Panc1 (cell line): ENCODE measurements around the gene SSR4.
"Not testable (repeated sequence)": the region's sequence is repeated elsewhere in the genome, so short reads cannot be mapped to it uniquely, and the experiment has no call there.

Source experiments
- CTCF ChIP-seq: fragments of 450-650 bp; IDR thresholded peaks from 2 replicates; pipeline ENCODE4 v1.5.1; 2017; ENCODE audit warnings: mild to moderate bottlenecking
- POLR2AphosphoS5 ChIP-seq: IDR thresholded peaks from 2 replicates; pipeline ENCODE4 v1.6.1; 2012; ENCODE audit warnings: mild to moderate bottlenecking, low read depth, low read length, moderate library complexity
- TCF7L2 ChIP-seq: IDR thresholded peaks from 2 replicates; pipeline ENCODE4 v1.6.1; 2011; ENCODE audit warnings: mild to moderate bottlenecking, low read depth, low read length, inconsistent platforms

GRCh38 chrX:153746991-153747390 lies 47.5 kb upstream of the SSR4 start:
- not testable (repeated sequence) for TF ChIP-seq POLR2AphosphoS5, CTCF, TCF7L2
